ENCODE results near the gene KCTD13.

The KCTD13 gene

GRCh38 chr16:29913514-29913913, 12.5 kb downstream of the KCTD13 start:
- TF ChIP-seq, protein P1, sequence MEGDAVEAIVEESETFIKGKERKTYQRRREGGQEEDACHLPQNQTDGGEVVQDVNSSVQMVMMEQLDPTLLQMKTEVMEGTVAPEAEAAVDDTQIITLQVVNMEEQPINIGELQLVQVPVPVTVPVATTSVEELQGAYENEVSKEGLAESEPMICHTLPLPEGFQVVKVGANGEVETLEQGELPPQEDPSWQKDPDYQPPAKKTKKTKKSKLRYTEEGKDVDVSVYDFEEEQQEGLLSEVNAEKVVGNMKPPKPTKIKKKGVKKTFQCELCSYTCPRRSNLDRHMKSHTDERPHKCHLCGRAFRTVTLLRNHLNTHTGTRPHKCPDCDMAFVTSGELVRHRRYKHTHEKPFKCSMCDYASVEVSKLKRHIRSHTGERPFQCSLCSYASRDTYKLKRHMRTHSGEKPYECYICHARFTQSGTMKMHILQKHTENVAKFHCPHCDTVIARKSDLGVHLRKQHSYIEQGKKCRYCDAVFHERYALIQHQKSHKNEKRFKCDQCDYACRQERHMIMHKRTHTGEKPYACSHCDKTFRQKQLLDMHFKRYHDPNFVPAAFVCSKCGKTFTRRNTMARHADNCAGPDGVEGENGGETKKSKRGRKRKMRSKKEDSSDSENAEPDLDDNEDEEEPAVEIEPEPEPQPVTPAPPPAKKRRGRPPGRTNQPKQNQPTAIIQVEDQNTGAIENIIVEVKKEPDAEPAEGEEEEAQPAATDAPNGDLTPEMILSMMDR (IDR thresholded peaks at IDR 0.05): no peak

- TF ChIP-seq, protein P1 (IDR thresholded peaks at IDR 0.05): no peak
Measured at GRCh38 chr16:29912087-29912486, 13.9 kb downstream of the KCTD13 start.

GRCh38 chr16:29911676-29912010, 14.4 kb downstream of the KCTD13 start:
- TF ChIP-seq, protein P1 (IDR thresholded peaks at IDR 0.05): no peak

- TF ChIP-seq, protein P1 (IDR thresholded peaks at IDR 0.05): no peak
Measured at GRCh38 chr16:29910819-29911675, 15.0 kb downstream of the KCTD13 start.

DNA sequence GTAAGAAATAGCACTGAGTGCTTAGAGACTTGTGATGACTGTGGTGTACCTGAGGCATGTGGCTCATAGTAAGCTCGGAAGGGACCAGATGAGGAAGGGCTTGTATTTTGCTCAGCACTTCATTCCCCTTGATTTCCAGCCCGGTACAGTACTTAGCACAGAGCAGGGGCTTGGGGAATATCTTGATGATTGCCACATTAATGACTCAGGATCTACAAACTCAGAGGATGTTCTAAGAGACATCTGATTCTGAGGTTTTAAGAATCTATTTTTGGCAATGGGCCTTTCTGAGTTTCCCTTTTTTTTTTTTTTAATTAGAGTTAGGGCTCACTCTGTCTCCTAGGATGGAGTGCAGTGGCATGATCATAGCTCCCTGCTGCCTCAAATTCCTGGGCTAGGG, 16.6 kb downstream of the KCTD13 start:
- TF ChIP-seq, protein P1 (IDR thresholded peaks at IDR 0.05): no peak

DNA sequence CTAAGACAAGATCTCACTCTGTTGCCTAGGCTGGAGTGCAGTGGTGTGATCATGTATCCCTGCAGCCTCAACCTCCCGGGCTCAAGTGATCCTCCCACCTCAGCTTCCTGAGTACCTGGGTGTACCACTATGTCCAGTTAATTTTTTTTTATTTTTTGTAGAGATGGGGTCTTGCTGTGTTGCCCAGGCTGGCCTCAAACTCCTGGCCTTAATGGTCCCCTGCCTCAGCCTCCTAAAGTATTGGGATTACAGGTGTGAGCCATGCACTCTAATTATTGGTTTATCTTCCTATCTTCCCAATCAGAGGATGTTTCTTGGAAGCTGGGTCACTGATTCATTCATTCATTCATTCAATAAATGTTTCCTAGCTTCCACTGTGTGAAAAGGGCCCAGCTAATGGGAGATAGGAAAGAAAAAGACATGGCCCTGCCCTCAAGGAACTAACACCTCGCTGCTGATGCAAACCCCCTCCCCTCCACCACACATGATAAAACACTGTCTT, 17.3 kb downstream of the KCTD13 start:
- TF ChIP-seq, protein P1 (IDR thresholded peaks at IDR 0.05): no peak

DNA sequence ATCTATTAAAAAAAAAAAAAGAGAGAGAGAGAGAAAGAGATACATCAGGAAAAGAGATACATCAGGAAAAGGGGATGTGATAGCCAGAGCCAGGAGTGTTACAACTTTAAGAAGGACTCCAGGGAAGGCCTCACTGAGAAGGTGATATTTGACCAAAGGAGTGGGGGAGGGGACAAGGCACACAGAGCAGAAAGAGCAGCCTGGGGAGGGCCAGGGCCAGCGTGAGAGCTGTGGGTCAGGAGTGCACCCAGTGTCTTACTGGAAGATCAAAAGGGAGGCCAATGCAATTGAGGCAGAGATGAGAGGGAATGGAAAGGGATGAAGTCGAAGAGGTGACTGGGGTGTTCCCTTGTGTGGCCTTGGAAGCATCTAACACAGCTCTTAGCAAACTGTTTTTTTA, 18.1 kb downstream of the KCTD13 start:
- TF ChIP-seq, protein P1 (IDR thresholded peaks at IDR 0.05): no peak
